ENCODE data around the gene GLIPR2.
"Not testable (repeated sequence)": the region's sequence is repeated elsewhere in the genome, so short reads cannot be mapped to it uniquely, and the experiment has no call there.

GLIPR2 gene

GRCh38 chr9:36136272-36136893 lies at the start of gene GLIPR2:
Gene GLIPR2, plus strand, starts transcription at chr9:36136733. Its CDS starts 46 bp downstream, at chr9:36136779.
- H3K27ac ChIP-seq: peak within 1 kb of the TSS; percentile 60
- TF ChIP-seq ZFX (IDR thresholded peaks at IDR 0.05) (0 out of 2 replicates have a peak, but pooled peaks have one; percentile 13), CTCF (conservative IDR thresholded peaks at IDR 0.05) (no peak; the same call in 1 of the 2 replicates)

GRCh38 chr9:36087054-36087453 lies 49.5 kb upstream of the GLIPR2 start:
- not testable (repeated sequence) for H3K27ac ChIP-seq

- TF ChIP-seq ZFX (IDR thresholded peaks at IDR 0.05): no peak
- no peak for TF ChIP-seq CTCF (conservative IDR thresholded peaks at IDR 0.05)
- no peak overlapping the region for H3K27ac ChIP-seq
Observed at GRCh38 chr9:36088020-36088419, 48.5 kb upstream of the GLIPR2 start.

GRCh38 chr9:36091026-36091953 lies 45.2 kb upstream of the GLIPR2 start:
- H3K27ac ChIP-seq: no peak overlapping the region
- TF ChIP-seq ZFX (IDR thresholded peaks at IDR 0.05) (no peak), CTCF (conservative IDR thresholded peaks at IDR 0.05) (peak; percentile 46)

GRCh38 chr9:36092014-36092413 lies 44.5 kb upstream of the GLIPR2 start:
- no peak overlapping the region for H3K27ac ChIP-seq
- TF ChIP-seq ZFX (IDR thresholded peaks at IDR 0.05) (no peak), CTCF (conservative IDR thresholded peaks at IDR 0.05) (peak; percentile 32)

GRCh38 chr9:36092509-36093215 lies 43.9 kb upstream of the GLIPR2 start:
- no peak for TF ChIP-seq CTCF (conservative IDR thresholded peaks at IDR 0.05)
- no peak for TF ChIP-seq ZFX (IDR thresholded peaks at IDR 0.05)
- no peak overlapping the region for H3K27ac ChIP-seq

GRCh38 chr9:36093384-36093783 lies 43.1 kb upstream of the GLIPR2 start:
- no peak for TF ChIP-seq CTCF (conservative IDR thresholded peaks at IDR 0.05)
- no peak for TF ChIP-seq ZFX (IDR thresholded peaks at IDR 0.05)
- no peak overlapping the region for H3K27ac ChIP-seq
